NOMO-1 (cell line): Measurements from ENCODE around the gene DPY30.
A peak's percentile ranks its signal among the peaks of the same experiment; 100 is the strongest.

ENCODE experiments used
- DNase-seq, 2 experiments: peaks; one replicate each; lab custom pipeline; 2025; ENCODE audit not compliant: unreplicated experiment in 2 of 2; lab: John Stamatoyannopoulos, UW

Gene DPY30

GRCh38 chr2:32010280-32010669, 29.3 kb downstream of the DPY30 start:
- peak; percentile 44 to 51 for DNase-seq

GRCh38 chr2:32009516-32010256, 29.9 kb downstream of the DPY30 start:
- DNase-seq: peak; percentile 23 to 26

DNA sequence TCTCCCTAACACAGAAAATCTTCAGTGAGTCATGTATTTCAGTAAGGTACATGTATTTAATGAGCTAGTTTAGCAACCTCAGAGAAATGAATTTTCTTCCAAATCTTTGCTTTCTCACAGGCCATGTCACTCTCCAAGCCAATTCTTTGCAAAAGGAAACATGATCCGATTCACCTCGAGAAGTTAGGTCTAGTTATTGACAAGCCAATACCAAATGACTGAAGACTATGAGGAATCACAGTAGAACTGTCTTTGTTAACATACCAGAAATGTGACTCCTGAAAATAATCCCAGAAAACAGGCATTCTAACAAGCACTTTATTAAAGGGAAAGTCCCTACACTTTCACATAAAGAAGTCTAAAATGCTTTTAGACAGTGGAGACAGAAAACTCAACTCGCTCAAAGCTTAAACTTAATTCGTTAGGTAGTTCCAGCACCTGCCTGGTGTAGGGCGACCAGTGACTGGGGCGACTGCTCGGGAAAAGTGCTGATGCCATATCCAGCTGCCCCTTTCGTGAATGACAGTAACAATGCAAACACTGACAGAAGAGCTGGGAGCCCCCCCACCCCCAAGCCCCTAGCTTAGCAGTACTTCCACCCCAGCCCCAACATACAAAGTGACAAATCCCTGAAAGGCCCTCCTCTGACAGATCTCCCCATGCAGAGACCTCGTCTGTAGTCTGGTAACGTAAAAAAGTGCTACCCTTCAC, 30.6 kb downstream of the DPY30 start:
- DNase-seq: no peak

GRCh38 chr2:32007121-32007391, 32.5 kb downstream of the DPY30 start:
- DNase-seq: no peak

- DNase-seq: no peak
Measured at GRCh38 chr2:32005371-32005976, 34.1 kb downstream of the DPY30 start.

DNA sequence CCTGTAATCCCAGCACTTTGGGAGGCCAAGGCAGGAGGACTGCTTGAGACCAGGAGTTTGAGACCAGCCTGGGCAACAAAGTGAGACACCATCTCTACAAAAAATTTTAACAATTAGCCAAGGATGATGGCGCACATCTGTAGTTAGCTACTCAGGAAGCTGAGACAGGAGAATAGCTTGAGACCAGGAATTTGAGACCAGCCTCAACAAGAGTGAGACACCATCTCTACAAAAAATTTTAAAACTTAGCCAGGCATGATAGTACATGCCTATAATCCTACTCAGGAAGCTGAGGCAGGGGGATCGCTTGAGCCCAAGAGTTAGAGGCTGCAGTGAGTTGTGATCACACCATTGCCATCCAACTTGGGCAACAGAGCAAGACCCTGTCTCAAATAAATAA, 35.8 kb downstream of the DPY30 start:
- no peak for DNase-seq

DNA sequence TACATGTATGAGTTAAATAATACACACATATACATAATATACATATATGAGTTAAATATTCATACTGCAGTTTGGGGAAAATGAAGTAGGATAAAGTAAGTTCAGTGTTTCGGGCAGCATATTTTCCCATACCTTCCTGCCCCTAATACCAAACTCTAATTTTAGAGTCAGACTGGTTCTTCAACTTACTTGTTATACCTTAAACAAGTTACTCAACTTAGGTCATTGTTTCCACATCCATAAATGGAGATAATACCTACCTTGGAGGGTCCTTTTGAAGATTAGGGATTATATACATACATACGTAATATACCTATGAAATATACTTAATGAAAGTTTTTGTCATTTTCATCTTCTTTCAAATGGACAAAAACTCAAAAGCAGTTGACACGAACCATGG, 37.2 kb downstream of the DPY30 start:
- no peak for DNase-seq

DNA sequence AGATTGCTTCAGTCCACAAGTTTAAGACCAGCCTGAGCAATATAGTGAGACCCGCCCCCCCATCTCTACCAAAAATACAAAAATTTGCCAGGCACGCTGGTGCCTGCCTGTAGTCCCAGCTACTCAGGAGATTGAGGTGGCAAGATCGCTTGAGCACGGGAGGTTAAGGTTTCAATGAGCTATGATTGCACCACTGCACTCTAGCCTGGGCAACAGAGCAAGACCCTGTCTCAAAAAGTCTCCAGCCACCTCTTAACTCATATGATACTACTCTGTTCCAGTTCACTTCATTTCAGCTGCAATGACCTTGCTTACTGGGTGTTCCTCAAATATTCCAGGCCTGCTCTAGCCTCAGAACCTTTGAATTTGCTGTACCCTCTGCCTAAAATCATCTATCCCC, 40.2 kb downstream of the DPY30 start:
- no peak for DNase-seq

GRCh38 chr2:31998731-31999383, 40.7 kb downstream of the DPY30 start:
- DNase-seq: peak in 1 of 2 experiments; percentile 25

GRCh38 chr2:31997653-31998052, 42.0 kb downstream of the DPY30 start:
- DNase-seq: no peak

- DNase-seq: no peak
Measured at GRCh38 chr2:31996571-31997150, 42.9 kb downstream of the DPY30 start.

- DNase-seq: no peak
Measured at GRCh38 chr2:31992934-31993333, 46.7 kb downstream of the DPY30 start.

GRCh38 chr2:31992025-31992579, 47.5 kb downstream of the DPY30 start:
- DNase-seq: no peak

- DNase-seq: no peak
Measured at GRCh38 chr2:31989946-31990345, 49.7 kb downstream of the DPY30 start.

- no peak for DNase-seq
Measured at GRCh38 chr2:31987454-31988220, 52.0 kb downstream of the DPY30 start.

DNA sequence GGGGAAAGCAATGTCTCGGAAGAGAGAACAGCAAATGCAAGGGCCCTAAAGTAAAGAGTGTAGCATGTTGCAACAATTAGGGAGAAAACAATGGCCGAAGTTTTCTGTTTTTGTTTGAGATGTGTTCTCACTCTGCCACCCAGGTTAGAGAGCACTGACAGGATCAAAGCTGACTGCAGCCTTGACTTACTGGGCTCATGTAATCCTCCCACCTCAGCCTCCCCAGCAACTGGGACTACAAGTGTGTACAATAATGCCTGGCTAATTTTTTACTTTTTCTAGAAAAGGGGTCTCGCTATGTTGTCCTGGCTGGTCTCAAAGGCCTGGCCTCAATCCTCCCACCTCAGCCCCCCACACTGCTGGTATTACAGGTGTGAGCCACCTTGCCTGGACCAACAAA, 52.7 kb downstream of the DPY30 start:
- DNase-seq: no peak

DNA sequence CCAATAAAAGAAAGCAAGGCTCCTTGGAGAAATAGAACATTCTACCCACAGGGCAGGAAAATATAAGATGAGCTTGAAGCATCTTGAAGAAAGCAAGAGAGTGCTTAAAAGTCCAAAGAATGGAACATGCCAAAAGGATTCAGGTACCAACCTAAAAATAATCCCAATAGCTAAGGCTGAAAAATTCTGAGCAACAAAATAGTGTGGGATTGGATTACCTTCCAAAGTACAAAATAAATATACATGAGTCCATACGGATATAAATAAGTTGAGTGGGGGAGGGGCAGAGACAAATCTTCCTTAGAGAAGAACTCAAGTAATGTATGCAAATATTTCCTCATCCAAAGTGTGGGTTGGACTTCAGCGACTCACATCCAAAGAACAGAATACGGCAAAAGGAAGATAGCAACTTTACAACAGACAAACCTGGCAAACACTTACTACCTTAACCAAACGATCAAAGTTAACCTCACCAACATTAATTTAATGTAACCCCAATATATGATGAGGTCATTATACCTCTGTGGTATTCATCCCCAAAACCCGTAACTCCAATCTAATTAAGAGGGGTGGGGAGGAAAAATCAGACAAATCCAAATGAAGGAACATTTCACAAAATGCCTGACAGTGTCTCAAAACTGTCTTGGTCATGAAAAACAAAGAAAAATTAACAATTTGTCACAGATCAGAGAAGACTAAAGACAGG, 55.7 kb downstream of the DPY30 start:
- DNase-seq: no peak

DNA sequence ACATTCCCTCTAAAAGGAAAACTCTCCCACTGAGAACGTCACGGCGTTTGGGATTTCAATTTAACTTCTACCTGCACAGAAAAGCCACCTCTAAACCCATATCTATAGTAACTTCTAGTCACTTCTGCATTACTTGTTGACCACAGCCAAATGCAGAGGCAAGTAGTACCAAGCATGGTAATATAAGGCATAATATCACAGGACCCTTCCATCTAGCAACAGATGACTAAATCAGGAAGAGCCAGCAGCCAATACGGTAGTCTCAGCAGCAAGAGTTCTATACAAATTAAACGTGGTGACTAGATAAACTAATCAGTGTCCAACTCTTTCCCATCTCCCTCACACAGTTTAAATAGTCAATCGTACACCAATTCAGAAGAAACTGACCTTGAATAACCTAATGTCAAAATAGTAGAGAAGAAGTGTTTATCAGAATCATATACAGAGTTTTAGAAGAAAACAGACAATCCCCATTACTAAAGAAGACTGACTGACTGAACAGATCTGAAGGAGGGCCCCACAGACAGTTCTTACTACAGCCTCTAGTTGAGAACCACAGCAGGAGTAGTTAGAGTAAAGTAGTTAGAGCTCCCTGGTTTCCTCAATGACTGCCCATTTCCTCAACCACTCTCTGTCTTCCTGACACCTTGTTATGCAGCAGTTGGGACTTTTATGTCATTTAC, 58.8 kb downstream of the DPY30 start:
- DNase-seq: peak in 1 of 2 experiments; percentile 72

GRCh38 chr2:31979956-31980355, 59.6 kb downstream of the DPY30 start:
- no peak for DNase-seq
